Esophagus (tissue), 2 donors: ENCODE data around the gene GBGT1. TPM values are rescaled to one million over a fixed set of nuclear protein-coding genes. Genes with fewer than 3 reads are reported as not detected.

Experiments
- H3K27ac ChIP-seq, 2 donors: one replicate each; pipeline ENCODE4 v1.5.1; 2013; ENCODE audit warnings: low read depth in 2 of 2, mild to moderate bottlenecking in 2 of 2, inconsistent platforms in 1 of 2, low read length in 1 of 2, moderate library complexity in 1 of 2
- H3K27me3 ChIP-seq, 2 donors: one replicate each; pipeline ENCODE4 v1.6.1; 2013; ENCODE audit warnings: low read length in 2 of 2, control low read depth in 1 of 2, mild to moderate bottlenecking in 1 of 2; ENCODE audit not compliant: insufficient read depth in 2 of 2, control insufficient read depth in 1 of 2
- H3K36me3 ChIP-seq, 2 donors: one replicate each; pipeline ENCODE4 v1.6.1; 2013; ENCODE audit warnings: low read length in 1 of 2; ENCODE audit not compliant: control insufficient read depth in 2 of 2, insufficient read depth in 2 of 2
- H3K4me1 ChIP-seq, 2 donors: one replicate each; pipeline ENCODE4 v1.6.1; 2013; ENCODE audit warnings: low read length in 1 of 2; ENCODE audit not compliant: control insufficient read depth in 2 of 2, insufficient read depth in 2 of 2
- H3K4me3 ChIP-seq, 2 donors: one replicate each; pipeline ENCODE4 v1.5.1; 2013; ENCODE audit warnings: low read length in 2 of 2, mild to moderate bottlenecking in 2 of 2, low read depth in 1 of 2, moderate library complexity in 1 of 2
- H3K9me3 ChIP-seq, 2 donors: one replicate each; pipeline ENCODE4 v1.6.1; 2013; ENCODE audit warnings: mild to moderate bottlenecking in 2 of 2, low read depth in 1 of 2, low read length in 1 of 2, moderate library complexity in 1 of 2; ENCODE audit not compliant: control insufficient read depth in 2 of 2, insufficient read depth in 1 of 2
- WGBS, 2 donors: extraction: QIAGEN DNeasy Blood & Tissue Kit; methylation state at CpG; one replicate each; pipeline ENCODE4 v1.1.7; 2013; 5-methylcytosine and 5-hydroxymethylcytosine counted together
- polyA plus RNA-seq, 2 donors: library from polyadenylated mRNA; stranded (reverse); fragments of 200-250 nt; gene quantifications; one replicate each; pipeline ENCODE4 v1.2.3, GENCODE V29; 2013
- donor health status: healthy with polysubstance abuse.
- donor health status: Bipolar disorder and iron deficiency.

GBGT1 gene
- polyA plus RNA-seq, 2 donors, result 2.1 to 3.7 TPM

GRCh38 chr9:133124123-133124906 is 39.4 kb downstream of the GBGT1 start:
- H3K4me1 ChIP-seq, result peaks cover 12 to 45% of the 10 kb centered on the region in 2 donors
- no peak overlapping the region for H3K4me3 ChIP-seq
- no peaks in the 10 kb centered on the region for H3K36me3 ChIP-seq
- 92 to 93% methylated on average over 8 of the region's 8 CpGs for WGBS, 2 donors
- no peaks in the 10 kb centered on the region for H3K27me3 ChIP-seq
- H3K27ac ChIP-seq, result no peak overlapping the region
- H3K9me3 ChIP-seq, result no peaks in the 10 kb centered on the region

GRCh38 chr9:133122935-133123611 is 40.6 kb downstream of the GBGT1 start:
- Histone ChIP-seq H3K4me1 (peaks cover 12 to 44% of the 10 kb centered on the region in 2 donors), H3K4me3 (no peak overlapping the region)

GRCh38 chr9:133122605-133122934 is 41.1 kb downstream of the GBGT1 start:
- no peaks in the 10 kb centered on the region for H3K9me3 ChIP-seq
- H3K27me3 ChIP-seq, result no peaks in the 10 kb centered on the region
- no peaks in the 10 kb centered on the region for H3K36me3 ChIP-seq
- peak overlapping the region; percentile 32 to 75 for H3K27ac ChIP-seq
- H3K4me3 ChIP-seq, result no peak overlapping the region
- 71 to 74% methylated on average over 4 of the region's 4 CpGs for WGBS, 2 donors
- H3K4me1 ChIP-seq, result peaks cover 10 to 44% of the 10 kb centered on the region in 2 donors

More at GRCh38 chr9:133122935-133123611, 40.6 kb downstream of the GBGT1 start:
- WGBS, 2 donors, result 47 to 54% methylated on average over 19 of the region's 19 CpGs
- H3K36me3 ChIP-seq, result no peaks in the 10 kb centered on the region
- peak overlapping the region; percentile 32 to 75 for H3K27ac ChIP-seq
- H3K9me3 ChIP-seq, result no peaks in the 10 kb centered on the region
- no peaks in the 10 kb centered on the region for H3K27me3 ChIP-seq

- no peaks in the 10 kb centered on the region for H3K9me3 ChIP-seq
- H3K4me3 ChIP-seq, result no peak overlapping the region
- peak overlapping the region; percentile 94 to 99 for H3K27ac ChIP-seq
- H3K27me3 ChIP-seq, result no peaks in the 10 kb centered on the region
- no peaks in the 10 kb centered on the region for H3K36me3 ChIP-seq
- WGBS, 2 donors, result 78 to 83% methylated on average over 8 of the region's 8 CpGs
- peaks cover 13 to 44% of the 10 kb centered on the region in 2 donors for H3K4me1 ChIP-seq
Measured at GRCh38 chr9:133121915-133122550, 41.7 kb downstream of the GBGT1 start.

GRCh38 chr9:133121198-133121914 is 42.4 kb downstream of the GBGT1 start, which contains the start of gene RALGDS:
Gene RALGDS, minus strand, starts transcription at chr9:133121240. Its CDS starts 86 bp downstream, at chr9:133121154.
- Histone ChIP-seq H3K4me3 (peak within 1 kb of the TSS; percentile 58 to 76), H3K9me3 (no peaks in the 10 kb centered on the region), H3K27me3 (no peaks in the 10 kb centered on the region), H3K4me1 (peaks cover 13 to 44% of the 10 kb centered on the region in 2 donors), H3K27ac (peak within 1 kb of the TSS; percentile 94 to 99), H3K36me3 (no peaks in the 10 kb centered on the region)
- WGBS, 2 donors, result 7 to 8% methylated on average over 39 to 53 of the region's 53 CpGs

- Histone ChIP-seq H3K4me3 (peak overlapping the region; percentile 58 to 76), H3K27me3 (no peaks in the 10 kb centered on the region), H3K4me1 (peaks cover 19 to 48% of the 10 kb centered on the region in 2 donors), H3K9me3 (no peaks in the 10 kb centered on the region), H3K36me3 (no peaks in the 10 kb centered on the region), H3K27ac (peak overlapping the region; percentile 94)
- 1% methylated on average over 57 to 66 of the region's 66 CpGs for WGBS, 2 donors
Measured at GRCh38 chr9:133120501-133121197, 43.1 kb downstream of the GBGT1 start.

- no peaks in the 10 kb centered on the region for H3K36me3 ChIP-seq
- H3K9me3 ChIP-seq, result no peaks in the 10 kb centered on the region
- WGBS, 2 donors, result 16 to 27% methylated on average over 21 of the region's 21 CpGs
- H3K27ac ChIP-seq, result peak overlapping the region; percentile 94
- H3K4me3 ChIP-seq, result peak overlapping the region; percentile 58 to 76
- no peaks in the 10 kb centered on the region for H3K27me3 ChIP-seq
- peaks cover 19 to 54% of the 10 kb centered on the region in 2 donors for H3K4me1 ChIP-seq
Measured at GRCh38 chr9:133119846-133120500, 43.7 kb downstream of the GBGT1 start.

- peaks cover 24 to 61% of the 10 kb centered on the region in 2 donors for H3K4me1 ChIP-seq
- WGBS, 2 donors, result 28 to 48% methylated on average over 21 of the region's 21 CpGs
Measured at GRCh38 chr9:133119103-133119845, 44.4 kb downstream of the GBGT1 start.

More at GRCh38 chr9:133119103-133119845, 44.4 kb downstream of the GBGT1 start:
- Histone ChIP-seq H3K27me3 (no peaks in the 10 kb centered on the region), H3K36me3 (no peaks in the 10 kb centered on the region), H3K27ac (peak overlapping the region; percentile 94), H3K4me3 (peak overlapping the region; percentile 58 to 76), H3K9me3 (no peaks in the 10 kb centered on the region)
